HG02938 (cell line): ENCODE measurements around the gene PYCARD.
"Not testable (repeated sequence)": the region's sequence is repeated elsewhere in the genome, so short reads cannot be mapped to it uniquely, and the experiment has no call there.

ENCODE experiments used
- ATAC-seq: cut with Tn5 transposase; IDR thresholded peaks from one replicate; pipeline ENCODE4 v1.9.1; 2021; ENCODE audit warnings: mild to moderate bottlenecking, moderate library complexity; ENCODE audit not compliant: unreplicated experiment

Gene PYCARD

DNA sequence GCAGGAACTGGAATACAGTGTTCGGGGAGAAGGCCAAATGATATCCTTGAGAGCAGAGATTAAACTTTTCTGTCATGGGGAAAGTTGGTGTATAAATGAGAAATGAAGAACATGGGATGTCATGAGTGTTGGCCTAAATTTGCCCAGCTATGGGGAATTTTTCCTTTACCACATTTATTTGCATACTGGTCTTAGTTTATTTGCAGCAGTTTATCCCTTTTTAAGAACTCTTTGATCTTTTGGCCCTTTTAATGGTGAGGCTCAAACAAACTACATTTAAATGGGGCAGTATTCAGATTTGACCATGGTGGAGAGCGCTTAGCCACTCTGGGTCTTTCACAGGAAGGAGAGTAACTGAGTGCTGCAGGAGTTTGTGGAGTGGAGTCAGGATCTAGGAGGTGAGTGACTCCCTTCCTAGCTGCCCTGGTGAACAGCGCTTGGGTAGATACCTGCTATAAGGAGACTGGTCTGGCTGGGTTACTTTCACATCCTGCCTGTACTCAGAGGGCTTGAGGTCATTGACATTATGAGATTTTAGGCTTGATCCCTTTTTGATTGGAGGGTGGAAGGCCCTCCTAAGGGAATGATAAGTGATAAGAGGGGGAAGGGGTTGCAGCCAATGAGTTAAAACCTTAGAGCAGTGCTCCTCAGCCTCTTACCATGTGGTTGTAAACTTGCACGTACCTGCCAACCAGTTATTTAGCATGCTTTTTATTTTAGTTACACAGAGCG, 10.7 kb downstream of the PYCARD start:
- ATAC-seq, result no peak

DNA sequence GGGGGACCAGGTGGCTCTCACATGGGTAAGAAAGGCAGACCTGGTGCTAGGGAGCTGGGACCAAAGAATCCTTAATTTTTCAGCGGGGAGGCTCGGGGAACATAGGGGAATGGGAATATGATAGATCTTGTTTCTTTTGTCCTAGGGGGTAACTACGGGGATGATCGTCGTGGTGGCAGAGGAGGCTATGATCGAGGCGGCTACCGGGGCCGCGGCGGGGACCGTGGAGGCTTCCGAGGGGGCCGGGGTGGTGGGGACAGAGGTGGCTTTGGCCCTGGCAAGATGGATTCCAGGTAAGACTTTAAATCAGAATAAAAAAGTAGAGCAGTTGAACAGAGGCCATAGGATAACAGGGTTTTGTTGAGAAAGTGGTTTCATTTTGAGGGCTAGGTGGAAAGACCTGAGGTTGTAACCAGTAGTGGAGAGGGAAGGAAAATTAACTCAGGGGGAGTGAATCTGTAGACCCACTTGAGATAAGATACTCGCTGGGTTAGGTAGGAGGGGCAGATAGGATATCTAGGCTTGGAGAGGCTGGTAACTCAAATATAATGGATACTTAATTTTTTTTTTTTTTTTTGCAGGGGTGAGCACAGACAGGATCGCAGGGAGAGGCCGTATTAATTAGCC, 11.6 kb downstream of the PYCARD start:
- no peak for ATAC-seq

DNA sequence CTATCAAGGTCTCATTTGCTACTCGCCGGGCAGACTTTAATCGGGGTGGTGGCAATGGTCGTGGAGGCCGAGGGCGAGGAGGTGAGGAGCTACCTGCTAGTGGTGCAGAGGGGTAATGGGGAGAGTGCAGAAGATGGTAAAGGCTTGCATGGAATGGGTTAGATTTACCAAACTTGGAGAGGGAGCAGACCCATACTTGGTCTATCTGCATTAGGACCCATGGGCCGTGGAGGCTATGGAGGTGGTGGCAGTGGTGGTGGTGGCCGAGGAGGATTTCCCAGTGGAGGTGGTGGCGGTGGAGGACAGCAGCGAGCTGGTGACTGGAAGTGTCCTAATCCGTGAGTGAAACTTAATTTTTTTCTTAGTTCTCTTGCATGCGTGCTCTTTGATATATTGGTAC, 12.5 kb downstream of the PYCARD start:
- ATAC-seq, result no peak

DNA sequence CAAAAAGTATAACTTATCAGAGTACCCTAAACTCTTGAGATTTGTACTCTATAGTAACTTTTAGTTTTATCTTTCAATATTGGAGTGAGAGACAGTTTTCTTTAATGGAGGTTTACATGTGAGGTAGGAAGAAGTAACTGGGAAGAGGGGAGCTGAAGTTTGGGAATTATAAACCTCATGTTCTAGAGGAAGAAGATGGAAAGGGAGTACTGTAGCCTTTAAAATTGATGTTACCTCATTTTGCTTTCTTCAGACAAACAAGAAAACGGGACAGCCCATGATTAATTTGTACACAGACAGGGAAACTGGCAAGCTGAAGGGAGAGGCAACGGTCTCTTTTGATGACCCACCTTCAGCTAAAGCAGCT, 13.2 kb downstream of the PYCARD start:
- no peak for ATAC-seq

DNA sequence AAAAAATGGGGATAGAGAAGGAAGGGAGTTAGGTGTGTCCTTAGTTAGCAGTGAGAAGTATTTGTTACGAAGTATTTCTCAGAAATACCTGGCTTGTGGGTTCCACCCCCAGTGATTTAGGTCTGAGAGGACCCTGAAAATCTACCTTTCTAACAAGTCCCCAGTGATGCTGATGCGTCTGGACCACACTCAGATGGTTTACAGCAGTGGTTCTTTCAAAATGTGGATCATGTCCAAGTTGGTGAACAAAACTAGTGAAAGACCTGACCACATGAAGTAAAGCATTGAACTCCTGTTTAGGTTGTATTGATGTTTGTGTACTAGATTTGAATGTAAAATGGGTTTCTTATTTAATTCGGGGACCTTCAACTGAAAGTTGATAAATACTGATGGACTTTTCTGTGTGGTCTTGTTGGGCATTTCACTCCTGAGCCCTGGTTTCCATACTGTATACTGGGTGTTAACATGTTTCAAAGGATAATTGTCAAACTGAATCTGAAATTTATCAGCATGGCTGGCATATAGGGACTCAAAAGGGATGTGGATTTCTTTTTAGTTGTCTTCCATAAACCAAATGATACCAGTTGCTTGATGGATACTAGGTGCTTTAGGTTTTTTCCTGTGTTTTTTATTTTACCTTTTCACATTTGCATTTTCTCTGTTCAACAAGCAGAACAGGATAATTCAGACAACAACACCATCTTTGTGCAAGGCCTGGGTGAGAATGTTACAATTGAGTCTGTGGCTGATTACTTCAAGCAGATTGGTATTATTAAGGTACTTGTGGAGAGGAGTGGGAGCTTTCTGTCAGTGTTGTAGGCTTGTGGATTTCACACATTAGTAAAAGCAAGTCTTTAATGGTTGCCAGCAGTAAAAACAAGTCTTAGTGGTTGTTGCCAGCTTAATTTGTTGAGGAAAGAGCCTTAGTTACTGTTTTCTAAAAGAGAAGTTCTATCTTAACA, 13.8 kb downstream of the PYCARD start:
- ATAC-seq, result no peak

DNA sequence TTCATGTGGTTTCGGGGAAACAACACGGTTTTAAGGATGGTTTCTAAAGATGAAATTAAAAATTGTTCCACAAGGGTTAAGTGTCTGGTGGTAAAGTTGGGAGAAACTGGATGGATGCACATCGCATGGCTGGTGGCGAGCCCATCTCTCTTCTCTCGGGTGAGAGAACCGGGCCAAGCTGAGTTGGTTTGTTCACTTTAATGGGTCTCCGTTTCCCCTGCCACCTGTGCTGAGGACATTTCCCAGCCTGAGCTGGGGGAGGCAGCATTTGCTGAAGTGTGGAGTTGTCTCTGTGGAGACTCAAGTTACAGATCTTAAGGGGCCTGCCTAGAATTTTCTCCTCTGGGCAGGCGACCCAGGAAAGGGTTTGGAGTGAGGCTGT, 14.8 kb downstream of the PYCARD start:
- no peak for ATAC-seq

DNA sequence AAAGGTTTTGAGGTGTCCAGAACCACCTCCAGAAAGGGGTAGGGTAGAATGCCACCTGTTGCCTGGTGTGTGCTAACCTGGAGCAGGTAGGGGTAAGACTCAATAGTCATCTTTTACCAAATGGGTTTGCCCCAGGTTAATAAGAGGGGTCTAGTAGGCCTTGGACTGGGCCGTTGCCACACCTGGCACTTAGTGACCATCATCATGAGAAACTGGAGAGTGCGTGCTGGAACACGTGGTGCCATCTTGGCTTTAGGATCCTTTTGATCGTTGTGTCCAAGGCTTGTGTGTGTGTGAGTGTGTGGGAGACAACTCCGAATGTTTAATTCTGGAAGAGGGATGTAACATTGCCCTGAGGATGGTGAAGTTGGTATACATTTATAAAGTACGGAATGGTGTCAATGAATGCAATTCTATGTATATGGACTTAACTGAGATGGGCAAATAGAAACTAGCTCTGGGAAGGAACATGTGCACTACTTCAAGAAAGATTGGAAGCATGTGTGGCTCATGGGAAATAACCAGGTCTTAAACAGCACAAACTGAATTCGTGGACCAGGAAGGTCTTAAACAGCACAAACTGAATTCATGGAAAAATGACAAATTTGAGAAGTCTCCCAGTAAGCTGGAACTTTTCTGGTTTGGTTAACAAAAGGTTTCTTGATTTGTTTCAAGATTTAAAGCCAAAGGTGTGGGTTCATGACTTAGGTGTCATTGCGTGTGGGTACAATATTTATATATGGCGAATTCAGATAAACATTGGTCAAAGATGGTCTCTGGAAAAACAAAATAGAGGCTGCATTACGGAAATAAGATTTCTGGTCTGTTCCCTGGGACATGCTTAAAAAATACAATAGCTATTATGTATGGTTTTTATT, 15.4 kb downstream of the PYCARD start:
- ATAC-seq, result no peak

DNA sequence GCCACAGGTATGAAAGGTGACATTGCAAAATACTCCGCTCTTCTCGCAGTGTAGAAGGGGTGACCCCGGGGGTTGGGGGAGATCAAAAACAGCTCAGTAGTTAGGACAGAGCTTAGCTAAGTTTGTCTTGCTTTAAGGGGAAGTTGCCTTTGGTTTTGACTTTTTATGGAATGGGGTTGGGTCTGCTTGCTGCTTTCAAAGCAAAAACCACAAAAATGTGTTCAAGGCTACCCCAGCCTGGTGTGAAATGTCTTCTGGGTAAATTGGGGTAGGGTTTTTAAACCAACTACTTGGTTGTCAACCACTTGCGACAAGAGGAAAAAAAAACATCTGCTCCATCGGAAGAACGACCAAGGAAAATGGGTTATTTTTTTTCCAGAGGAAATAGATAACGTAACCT, 16.4 kb downstream of the PYCARD start:
- ATAC-seq, result no peak

DNA sequence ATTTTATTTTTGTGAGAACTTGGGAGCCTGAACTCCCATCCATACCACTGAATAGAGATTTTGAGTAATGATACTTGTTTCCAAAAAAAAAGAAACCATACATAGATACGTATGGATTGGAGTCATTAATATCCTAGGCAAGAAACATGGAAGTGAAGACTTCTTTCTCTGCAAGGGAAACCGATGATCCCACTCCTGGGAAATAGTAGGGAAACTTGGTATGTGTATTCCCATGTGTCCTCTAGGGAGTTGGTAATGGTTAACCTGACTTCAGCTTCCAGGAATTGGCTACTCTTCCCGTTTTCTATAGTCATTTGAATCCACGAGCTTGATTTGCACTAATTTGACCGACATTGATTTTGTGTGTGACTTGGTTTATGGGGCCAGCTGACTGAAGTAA, 17.2 kb downstream of the PYCARD start:
- ATAC-seq, result no peak

DNA sequence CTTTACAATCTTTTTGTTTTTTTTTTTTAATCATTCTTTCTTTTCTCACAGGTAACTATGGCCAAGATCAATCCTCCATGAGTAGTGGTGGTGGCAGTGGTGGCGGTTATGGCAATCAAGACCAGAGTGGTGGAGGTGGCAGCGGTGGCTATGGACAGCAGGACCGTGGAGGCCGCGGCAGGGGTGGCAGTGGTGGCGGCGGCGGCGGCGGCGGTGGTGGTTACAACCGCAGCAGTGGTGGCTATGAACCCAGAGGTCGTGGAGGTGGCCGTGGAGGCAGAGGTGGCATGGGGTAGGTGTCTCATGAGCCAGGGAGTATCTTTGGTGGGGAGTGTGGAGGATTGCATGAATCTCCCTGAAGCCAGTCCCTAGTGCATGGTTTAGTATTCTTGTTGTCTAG, 17.7 kb downstream of the PYCARD start:
- ATAC-seq, result no peak

DNA sequence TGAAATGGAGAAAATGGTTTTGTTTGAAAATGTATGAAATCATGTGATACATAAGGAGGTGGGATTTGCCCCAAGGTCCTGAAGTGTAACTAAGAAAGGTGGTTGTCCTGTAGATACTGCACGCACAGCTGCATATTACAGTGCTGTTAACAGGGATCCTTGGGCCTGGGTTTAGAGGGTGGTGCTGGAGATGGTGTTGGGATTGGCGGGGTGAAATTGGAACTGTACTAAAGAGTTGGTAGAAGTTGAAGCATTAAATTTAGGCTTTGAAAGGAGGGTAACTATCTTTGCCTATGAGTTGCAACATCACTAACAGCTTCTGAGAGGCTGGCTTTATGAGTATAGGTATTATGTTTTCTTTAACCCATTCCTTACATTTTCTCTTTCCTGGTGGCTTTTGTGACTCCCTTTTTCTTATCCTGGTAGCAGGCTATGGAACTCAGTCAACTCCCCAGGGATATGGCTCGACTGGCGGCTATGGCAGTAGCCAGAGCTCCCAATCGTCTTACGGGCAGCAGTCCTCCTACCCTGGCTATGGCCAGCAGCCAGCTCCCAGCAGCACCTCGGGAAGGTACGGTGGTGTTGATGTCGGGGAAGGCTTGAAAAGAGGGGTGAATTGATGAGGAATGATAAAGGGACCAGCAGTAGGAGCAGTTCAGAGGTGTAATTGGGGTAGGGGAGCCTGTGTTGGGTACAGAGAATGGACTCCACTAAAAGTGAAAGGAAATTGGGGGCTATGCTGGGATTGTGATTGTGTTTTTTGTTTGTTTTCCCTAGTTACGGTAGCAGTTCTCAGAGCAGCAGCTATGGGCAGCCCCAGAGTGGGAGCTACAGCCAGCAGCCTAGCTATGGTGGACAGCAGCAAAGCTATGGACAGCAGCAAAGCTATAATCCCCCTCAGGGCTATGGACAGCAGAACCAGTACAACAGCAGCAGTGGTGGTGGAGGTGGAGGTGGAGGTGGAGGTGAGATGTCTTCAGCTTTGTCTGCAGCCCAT, 18.8 kb downstream of the PYCARD start:
- no peak for ATAC-seq

DNA sequence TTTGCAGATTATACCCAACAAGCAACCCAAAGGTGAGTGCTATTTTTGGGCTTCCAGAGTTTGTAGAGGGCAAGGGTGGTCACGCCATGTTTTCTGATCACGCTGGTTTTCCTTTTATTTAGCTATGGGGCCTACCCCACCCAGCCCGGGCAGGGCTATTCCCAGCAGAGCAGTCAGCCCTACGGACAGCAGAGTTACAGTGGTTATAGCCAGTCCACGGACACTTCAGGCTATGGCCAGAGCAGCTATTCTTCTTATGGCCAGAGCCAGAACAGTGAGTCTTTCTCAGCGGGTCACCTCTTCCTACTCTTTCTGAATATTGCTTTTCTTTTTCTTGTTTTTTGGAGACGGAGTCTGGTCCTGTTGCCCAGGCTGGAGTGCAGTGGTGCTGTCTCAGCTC, 20.2 kb downstream of the PYCARD start:
- no peak for ATAC-seq

DNA sequence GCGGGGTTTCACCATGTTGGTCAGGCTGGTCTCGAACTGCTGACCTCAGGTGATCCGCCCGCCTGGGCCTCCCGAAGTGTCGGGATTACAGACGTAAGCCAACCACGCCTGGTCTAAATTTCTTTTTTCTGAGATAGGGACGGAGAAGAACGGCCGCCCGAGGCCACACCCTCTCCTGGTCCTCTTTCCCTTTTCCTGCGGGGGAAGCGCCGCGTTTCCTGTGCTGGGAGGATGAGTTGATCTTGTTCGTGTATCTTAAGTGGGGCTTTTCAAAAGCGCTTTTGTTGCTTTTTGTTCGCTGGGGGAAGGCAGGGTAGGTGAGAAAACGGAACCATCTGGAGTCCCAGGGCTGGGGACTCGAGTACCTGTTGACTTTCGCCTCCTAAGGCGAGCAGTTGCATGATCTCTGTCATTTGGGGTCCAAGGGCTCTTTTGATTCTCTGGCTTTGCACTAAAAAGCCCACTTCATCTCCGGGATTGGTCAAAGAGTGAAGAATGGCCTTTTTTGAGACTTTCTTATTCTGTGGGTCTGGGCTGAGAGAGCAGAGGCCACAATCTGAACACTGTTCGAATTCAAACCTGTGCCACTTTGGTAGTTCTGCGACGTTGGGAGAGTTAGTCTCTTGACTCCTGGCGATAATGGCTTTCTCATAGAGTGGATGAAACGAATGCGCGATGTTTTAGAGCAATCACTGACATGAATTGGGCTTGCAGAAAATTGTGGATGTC, 21.3 kb downstream of the PYCARD start:
- ATAC-seq, result no peak

DNA sequence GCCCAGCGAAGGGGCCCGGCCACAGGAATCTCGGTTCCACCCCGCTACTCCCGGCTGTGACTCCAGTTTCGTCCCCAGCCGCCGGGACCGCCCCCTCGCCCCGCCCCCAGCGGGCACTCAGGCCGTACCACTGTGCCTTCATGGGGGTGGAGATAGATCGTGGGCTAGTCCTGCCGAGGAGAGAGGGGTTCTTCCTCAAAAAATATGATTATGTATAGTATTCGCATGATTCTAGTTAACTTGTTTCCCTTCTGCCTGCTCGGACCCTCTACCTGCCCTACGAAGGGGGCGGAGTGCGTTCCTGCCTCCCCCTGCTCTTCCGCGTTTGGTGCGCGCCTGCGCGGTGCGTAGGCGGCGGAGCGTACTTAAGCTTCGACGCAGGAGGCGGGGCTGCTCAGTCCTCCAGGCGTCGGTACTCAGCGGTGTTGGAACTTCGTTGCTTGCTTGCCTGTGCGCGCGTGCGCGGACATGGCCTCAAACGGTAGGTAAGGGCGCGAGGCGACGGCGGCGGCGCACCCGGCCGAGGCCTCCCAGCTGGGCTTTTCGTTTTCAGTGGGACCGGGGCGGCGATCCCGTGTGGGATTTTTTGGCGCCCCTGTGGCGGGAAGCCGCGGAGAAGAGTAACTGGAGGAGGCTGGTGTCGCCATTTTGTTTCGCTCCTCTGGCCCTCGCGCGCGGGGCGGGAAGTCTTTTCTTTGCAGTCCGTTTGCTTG, 22.7 kb downstream of the PYCARD start, which contains the start of gene FUS:
TSS of gene FUS (plus strand) at position 393 of the 713 bp plus-strand sequence. CDS start at position 469, 76 bp downstream.
- ATAC-seq, result peak; percentile 48

DNA sequence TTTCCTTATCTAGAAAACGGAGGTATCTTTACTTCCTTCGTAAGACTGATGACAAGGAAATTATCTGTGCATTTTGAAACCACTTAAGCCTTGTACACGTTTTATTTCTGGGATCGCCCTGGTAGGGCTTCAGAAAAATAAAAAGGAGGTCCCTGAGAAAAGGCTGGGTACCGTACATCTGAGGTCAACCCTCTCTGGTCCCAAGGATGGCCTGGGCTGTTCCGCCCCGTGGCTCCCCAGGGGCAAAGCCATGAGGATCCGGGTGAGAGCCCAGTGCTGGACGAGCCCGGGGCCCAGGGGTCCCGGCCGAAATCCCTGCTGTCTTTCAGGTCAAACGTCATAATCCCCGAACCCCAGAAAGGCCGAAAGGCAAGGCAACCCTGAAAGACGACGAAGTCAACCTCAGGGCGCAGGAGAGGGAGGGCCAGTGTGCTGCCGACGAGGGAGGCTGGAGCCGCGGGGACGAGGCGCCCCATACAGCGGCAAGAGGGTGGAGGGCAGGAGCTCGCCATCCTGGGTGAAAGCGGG, 23.3 kb downstream of the PYCARD start:
- peak; percentile 1 for ATAC-seq

DNA sequence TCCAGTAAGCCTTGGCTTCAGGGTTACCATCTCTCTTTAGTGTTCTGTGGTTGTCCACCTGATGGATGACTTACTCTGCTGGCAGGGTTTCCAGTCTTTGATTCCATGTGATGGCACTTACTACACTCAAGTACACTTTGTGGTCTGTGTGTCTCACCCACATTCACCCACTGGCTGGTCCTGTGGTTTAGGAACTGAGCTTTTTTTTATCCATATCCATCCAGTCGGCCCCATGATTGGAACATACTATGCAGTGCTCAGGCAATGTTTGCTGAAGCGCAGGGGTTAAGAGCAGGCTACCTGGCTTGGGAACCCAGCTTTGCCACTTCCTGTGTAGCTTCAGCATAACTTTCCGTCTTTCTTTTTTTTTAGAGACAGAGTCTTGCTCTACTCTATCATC, 25.4 kb downstream of the PYCARD start:
- no peak for ATAC-seq

DNA sequence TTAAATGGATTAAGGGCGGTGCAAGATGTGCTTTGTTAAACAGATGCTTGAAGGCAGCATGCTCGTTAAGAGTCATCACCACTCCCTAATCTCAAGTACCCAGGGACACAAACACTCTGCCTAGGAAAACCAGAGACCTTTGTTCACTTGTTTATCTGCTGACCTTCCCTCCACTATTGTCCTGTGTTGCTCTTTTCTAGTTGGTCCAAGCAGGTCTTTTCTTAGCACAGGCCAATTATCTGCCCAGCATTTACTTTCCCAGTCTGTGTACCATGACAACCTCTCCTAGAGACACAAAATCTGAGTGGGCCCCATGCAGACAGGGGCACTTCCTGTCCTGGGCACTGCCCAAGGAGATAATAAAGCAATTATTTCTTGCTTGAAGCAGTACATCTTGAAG, 32.5 kb downstream of the PYCARD start:
- not testable (repeated sequence) for ATAC-seq

DNA sequence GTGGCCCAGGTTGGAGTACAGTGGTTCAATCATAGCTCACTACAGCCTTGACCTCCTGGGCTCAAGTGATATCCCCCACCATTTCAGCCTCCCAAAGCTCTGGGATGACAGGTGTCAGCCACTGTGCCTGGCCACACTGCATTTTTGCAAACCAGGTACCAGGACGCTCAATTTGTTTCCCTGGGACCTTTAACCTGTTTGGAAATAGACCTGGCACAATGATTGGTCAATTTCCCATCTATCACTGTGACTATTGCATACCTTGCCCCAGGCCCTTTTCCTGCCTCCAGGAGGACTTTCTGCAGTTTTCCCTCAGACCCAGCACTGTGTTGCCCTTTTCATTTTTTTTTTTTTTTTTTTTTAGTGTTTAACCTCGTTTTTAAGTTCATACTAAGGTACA, 33.7 kb downstream of the PYCARD start:
- ATAC-seq, result no peak
